NCI-H748 treated with DMSO at 0.1 percent for 48 hours (cell line): ENCODE data around the gene HNF4A.

Experiments
- DNase-seq: peaks from one replicate; lab custom pipeline; 2025; lab: John Stamatoyannopoulos, UW

HNF4A gene

DNA sequence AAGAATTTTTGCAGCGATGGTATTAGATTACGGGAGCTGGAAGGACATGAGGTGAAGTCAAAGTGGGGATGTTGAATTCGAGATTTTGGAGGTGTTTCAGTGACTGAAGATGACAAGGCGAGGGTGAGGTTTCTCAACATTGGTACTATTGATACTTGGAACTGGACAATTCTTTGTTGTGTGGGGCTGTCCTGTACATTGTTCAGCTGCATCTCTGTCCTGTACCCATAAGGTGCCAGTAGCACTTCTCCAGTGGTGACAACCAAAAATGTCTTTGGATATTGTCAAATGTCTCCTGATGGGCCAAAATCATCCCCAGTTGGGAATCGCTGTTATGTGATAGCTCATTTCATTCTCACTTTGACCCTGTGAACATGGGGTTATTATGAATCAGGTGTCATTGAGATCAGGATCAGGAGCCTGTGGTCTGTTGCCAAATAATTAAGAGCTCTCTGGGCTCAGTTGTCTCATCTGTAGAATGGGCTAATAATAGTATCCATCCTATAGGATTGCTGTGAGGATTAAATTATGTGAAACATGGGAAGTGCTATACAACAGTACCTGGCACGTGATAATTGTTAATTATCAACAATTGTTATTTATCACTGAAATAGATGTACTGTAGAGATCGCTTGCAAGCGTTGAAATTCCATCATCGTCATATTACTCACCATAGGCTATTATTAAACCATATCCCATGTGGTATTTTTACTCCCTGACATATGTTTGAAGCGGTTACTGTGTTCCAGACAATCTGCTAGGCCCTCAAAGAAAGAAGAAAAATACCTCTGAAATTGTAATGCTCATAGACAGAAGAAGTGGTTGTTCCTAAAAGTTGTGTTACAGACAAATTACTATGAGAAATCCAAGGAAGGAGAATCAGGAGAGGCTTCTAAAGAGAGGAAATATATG lies 71.6 kb downstream of the HNF4A start:
- DNase-seq = no peak

DNA sequence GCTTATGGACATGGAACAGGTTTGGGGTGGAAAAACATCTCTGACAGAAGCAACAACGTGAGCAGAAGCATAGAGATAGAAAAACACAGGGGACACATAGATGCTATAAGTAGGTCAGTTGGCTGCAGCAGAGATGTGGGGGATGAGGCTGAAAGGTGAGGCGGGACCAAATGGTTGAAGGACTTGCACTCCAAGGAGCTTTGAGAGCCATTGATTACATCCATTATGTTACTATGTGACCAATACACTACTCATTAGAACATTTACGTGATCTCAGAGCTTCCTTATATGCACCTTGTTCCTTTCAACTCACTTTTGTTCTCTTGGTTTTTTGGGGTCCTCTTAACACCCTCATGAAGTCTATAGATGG lies 72.3 kb downstream of the HNF4A start:
- no peak for DNase-seq

GRCh38 chr20:44428174-44429016 lies 72.9 kb downstream of the HNF4A start:
- DNase-seq = no peak

- no peak for DNase-seq
Measured at GRCh38 chr20:44429017-44429339, 73.5 kb downstream of the HNF4A start.

- no peak for DNase-seq
Measured at GRCh38 chr20:44429419-44430269, 74.1 kb downstream of the HNF4A start.

GRCh38 chr20:44430270-44431065 lies 75.0 kb downstream of the HNF4A start:
- DNase-seq = no peak

DNA sequence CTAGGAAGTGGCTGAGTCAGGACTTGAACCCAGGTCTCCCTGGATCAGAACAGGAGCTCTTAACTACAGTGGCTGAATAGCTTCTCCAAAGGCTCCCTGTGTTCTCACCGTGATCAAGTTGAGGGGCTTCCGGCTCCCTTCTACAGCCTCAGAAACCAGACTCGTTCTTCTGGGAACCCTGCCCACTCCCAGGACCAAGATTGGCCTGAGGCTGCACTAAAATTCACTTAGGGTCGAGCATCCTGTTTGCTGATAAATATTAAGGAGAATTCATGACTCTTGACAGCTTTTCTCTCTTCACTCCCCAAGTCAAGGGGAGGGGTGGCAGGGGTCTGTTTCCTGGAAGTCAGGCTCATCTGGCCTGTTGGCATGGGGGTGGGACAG lies 75.6 kb downstream of the HNF4A start:
- no peak for DNase-seq

DNA sequence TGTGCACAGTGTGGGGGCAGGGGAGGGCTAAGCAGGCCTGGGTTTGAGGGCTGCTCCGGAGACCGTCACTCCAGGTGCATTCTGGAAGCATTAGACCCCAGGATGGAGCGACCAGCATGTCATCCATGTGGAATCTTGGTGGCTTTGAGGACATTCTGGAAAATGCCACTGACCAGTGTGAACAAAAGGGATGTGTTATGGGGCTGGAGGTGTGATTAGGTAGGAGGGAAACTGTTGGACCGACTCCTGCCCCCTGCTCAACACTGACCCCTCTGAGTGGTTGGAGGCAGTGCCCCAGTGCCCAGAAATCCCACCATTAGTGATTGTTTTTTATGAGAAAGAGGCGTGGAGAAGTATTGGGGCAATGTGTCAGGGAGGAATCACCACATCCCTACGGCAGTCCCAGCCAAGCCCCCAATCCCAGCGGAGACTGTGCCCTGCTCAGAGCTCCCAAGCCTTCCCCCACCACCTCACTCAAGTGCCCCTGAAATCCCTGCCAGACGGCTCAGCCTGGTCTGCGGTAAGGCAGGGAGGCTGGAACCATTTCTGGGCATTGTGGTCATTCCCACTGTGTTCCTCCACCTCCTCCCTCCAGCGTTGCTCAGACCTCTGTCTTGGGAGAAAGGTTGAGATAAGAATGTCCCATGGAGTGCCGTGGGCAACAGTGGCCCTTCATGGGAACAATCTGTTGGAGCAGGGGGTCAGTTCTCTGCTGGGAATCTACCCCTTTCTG lies 76.2 kb downstream of the HNF4A start:
- no peak for DNase-seq

DNA sequence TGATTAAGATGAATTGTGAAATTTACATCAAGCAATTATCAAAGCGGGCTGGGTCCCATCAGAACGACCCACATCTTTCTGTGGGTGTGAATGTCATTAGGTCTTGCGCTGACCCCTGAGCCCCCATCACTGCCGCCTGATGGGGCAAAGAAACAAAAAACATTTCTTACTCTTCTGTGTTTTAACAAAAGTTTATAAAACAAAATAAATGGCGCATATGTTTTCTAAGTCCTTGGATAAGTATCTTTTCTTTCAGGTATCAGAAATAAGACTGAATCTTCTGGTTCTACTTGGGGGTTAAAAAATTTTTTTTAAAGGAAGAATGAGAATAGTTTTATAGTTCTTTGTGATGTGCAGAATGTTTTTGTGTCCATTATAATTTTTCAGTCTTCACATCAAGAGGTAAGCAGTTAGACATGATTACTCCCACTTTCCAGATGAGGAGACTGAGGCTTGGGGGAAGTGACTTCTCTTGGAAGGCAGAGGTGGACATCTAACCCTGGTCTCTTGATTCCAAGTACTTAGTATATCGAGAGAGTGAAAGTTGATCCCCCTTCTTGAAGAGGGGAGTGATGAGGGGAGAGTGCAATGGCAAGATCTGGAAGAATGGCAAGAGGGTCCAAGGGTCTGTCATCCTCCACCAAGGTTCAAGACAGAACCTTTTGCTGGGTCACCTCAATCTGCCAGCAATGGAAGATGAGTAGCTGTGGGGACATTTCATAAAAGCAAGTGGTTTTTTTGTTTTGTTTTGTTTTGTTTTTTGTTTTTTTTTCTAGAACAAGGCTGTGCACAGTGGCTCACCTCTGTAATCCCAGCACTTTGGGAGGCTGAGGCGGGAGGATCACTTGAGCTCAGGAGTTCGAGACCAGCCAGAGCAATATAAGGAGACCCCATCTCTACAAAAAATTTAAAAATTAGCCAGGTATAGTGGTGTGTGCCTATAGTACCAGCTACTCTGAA lies 77.4 kb downstream of the HNF4A start:
- no peak for DNase-seq

DNA sequence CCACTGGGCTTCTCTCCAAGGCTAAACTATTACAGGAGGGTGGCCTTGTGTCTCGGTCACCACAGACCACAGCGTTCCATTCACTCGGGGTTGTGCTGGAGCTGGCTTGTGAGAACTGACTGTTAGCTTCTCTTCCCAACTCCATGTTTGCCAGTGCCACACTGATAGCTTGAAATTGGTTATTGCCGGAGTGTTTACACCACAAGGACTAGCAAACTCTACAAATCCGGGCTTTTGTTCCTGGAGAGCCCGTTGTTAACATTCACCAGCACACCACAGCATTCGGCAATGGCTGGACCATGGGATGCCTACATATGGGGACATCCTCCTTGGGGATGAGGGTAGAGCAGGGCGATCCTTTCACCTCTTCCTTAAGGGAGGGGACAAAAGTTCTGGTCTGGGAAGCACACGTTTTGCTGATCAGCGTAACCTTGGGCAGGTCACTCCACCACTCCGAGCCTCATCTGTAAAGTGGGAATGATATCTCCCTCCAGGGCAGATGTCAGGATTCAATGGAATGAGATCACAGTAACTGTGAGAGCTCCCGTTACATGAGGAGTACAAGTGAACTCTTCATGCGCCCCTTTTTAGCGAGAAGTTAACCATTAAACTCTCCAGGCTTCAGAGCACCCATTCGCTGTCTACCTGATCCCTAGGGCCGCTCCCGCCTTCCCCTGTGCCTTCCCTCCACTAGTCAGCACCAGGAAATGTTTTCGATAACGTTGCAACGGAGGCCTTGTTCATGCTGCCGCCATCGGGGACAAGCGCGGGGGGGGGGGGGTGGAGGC lies 78.4 kb downstream of the HNF4A start:
- DNase-seq = no peak

- no peak for DNase-seq
Measured at GRCh38 chr20:44435630-44436335, 80.3 kb downstream of the HNF4A start.

DNA sequence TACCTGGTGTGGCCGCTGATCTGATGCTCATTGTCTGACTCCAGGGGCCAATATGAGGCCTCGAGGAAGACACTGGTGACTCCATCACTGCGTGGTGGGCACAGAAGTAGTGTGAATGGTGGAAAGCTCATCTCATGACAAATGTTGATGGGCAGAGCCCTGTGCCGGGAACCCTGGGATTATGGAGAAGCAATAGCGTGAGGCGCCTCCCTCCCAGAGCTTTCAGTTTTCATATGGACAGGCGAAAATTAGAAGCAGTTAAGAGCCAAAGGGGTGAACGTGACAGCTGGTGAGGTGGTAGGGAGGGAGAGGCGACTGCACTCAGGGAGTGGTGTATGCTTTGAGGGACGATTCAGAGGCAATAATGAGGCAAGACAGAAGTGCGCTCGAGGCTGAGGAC lies 80.9 kb downstream of the HNF4A start:
- no peak for DNase-seq

GRCh38 chr20:44437497-44437896 lies 82.0 kb downstream of the HNF4A start:
- DNase-seq = no peak

GRCh38 chr20:44438782-44439181 lies 83.3 kb downstream of the HNF4A start:
- DNase-seq = no peak

GRCh38 chr20:44439318-44439717 lies 83.8 kb downstream of the HNF4A start:
- DNase-seq = no peak

- no peak for DNase-seq
Measured at GRCh38 chr20:44442298-44443070, 87.0 kb downstream of the HNF4A start.
